HK-2 (cell line): ENCODE data around the gene MED26.
A peak's percentile ranks its signal among the peaks of the same experiment; 100 is the strongest.
"Not testable (repeated sequence)": the region's sequence is repeated elsewhere in the genome, so short reads cannot be mapped to it uniquely, and the experiment has no call there.

Source experiments
- DNase-seq: peaks from one replicate; pipeline ENCODE4 v3.0.0-alpha.2; 2018; ENCODE audit not compliant: unreplicated experiment

Gene MED26

GRCh38 chr19:16628183-16628983 is at the start of gene MED26:
Gene MED26 (minus strand): TSS chr19:16628204. CDS start chr19:16627943, 261 bp downstream.
- peak; percentile 96 for DNase-seq

GRCh38 chr19:16677055-16677454 is 49.1 kb upstream of the MED26 start:
- no peak for DNase-seq

DNA sequence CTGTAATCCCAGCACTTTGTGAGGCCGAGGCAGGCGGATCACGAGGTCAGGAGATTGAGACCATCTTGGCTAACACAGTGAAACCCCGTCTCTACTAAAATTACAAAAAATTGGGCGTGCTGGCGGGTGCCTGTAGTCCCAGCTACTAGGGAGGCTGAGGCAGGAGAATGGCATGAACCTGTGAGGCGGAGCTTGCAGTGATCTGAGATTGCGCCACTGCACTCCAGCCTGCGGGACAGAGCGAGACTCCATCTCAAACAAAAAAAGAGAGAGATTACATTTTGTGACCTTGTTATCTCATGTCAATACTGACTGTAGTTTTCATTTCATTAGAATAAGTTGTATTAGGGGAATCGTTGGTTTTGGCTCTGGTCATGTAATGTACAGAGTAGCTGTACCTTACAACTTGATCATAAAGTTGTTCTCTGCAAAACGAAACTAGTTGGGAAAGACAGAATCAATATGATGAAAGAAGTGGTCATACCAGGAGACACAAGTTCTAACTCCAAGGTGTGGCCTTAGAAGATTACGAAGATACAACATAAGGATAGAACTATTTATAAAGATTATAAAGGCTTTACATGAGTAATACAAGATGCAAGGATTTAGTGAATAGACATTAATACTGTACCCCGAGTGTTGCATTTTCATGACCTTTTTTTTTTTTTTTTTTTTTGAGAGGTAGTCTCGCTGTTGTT is 48.2 kb upstream of the MED26 start:
- DNase-seq = no peak

DNA sequence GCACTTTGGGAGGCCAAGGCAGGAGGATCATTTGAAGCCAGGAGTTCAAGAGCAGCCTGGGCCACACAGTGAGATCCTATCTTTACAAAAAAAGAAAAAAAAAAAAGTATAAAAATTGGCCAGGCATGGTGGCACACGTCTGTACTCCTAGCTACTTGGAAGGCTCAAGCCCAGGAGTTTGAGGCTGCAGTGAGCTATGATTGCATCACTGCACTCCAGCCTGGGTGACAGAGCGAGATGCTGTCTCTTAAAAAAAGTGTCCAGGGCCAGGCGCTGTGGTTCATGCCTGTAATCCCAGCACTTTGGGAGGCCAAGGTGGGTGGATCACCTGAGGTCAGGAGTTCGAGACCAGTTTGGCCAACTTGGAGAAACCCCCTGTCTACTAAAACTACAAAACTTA is 45.8 kb upstream of the MED26 start:
- not testable (repeated sequence) for DNase-seq

GRCh38 chr19:16673231-16673630 is 45.2 kb upstream of the MED26 start:
- DNase-seq = no peak

DNA sequence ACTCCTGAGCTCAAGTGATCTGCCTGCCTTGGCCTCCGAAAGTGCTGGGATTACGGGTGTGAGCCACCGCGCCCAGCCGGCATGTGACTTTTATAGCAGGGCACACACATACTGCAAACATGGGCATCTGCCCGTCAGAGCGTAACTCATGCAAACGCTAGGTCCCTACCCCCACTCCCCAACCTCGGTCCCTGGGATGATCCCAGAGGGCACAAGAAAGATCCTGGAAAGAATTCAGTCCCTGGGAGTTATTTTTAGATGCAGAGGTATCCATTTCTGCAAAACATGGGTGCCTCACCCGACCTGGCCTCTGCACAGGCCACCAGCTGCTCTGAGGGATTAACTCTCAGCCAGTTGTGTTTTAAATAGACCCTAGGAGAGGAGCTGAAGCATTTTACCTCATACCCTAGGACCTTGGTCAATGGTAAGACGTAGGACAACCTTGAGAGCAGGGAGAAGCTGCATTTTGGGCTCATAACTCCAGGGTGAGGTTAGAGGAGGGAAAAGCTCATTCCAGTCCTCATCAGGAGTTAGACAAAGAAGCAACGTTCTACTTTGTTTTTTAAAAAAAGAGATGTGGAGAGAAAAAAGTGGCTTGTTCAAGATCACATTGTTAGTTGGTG is 43.8 kb upstream of the MED26 start:
- DNase-seq = no peak

- DNase-seq = no peak
These were observed 42.3 kb upstream of the MED26 start for GRCh38 chr19:16670291-16670690.

GRCh38 chr19:16668702-16669101 is 40.7 kb upstream of the MED26 start:
- not testable (repeated sequence) for DNase-seq

GRCh38 chr19:16668176-16668575 is 40.2 kb upstream of the MED26 start:
- no peak for DNase-seq

DNA sequence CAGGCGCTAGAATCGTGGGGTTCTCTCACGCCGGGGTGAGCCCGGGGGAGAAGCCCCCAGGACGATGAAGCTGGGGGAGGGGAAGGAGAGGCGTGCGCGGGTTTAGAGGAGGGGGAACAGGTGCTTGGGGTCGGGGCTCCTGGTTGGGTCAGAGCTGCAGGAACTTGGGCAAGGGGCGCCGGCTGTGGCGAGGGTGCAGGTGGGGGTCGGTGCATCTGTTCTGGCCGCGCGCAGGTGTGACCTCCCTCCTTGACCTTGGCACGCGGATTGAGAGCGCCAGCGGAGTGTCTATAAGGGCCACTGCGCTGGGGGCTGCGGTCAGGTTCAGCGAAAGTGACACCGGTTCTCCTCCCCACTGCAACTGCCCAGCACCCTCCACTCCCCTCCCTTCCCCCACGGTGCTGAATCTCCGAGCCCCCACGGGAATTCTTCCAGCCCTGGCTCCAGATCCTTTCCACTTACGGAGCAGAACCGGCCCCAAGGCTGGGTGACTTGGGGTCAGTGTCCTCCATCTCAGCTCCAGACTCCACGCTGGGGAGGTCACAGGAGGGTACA is 33.6 kb upstream of the MED26 start:
- peak; percentile 7 for DNase-seq

GRCh38 chr19:16660763-16661479 is 32.9 kb upstream of the MED26 start, which contains the start of gene TMEM38A:
Gene TMEM38A (plus strand): TSS chr19:16661139. CDS start chr19:16661218, 79 bp downstream.
- DNase-seq = peak; percentile 55

DNA sequence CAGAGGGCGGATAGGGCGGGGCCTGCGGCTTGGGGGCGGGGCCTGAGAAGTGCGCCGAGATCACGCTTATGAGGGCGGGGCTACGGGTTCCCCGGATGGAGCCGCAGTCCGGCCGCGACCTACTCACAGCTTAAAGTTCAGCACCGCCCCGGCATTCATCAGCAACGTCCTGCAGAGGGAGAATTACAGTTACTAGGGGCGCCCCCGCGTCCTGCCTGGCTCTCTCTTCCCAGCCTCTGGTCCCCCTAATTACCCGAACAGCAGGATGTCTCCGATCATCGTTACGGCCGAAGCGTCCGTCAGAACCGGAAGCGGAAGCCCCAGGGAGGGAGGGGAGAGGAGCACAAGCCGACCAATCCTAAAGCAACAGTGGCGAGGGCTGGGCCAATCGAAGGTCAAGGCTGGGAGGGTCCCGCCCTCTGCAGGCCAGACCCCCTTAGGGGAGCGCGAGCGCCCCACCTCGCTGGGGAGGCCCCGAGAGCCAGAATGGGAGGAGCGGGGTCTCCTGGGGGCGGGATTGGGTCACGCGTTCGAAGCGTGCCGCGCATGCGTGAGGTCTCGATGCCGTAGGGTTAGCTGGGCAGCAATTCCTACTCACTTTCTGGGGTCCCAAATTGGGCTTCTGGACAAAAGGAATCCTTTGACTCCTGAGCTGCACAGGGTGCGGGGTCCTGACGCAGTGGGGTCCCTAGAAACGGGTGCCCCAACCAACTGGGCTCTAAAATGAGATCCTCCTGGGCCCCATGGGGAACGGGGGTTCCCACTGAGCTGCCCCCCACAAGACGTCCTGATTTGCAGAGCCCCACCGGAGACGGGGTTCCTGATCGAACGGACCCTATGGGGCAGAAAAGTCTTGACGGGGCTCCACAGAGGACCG is 32.1 kb upstream of the MED26 start, which contains the start of gene SMIM7:
TSS of gene SMIM7 (minus strand) at position 313 of the 877 bp plus-strand sequence. CDS start at position 279, 34 bp downstream.
- peak; percentile 98 for DNase-seq

DNA sequence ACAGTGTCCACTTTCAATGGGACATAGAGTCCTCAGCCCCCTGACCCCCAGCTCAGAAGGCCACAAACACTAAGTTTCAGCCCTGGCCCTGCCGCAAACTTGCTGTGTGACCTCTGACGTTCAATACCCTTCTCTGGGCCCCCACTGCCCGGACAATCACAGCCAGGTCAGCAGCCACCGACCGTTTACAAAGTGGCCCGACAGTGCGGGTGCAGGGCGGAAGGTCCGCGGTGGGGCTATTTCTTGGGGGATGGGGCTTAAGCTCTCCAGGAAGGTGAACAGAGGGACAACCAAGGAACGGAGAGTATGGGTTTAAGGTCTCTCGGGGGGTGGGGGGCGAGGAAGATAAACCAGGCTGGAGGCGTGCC is 31.4 kb upstream of the MED26 start:
- DNase-seq = no peak

DNA sequence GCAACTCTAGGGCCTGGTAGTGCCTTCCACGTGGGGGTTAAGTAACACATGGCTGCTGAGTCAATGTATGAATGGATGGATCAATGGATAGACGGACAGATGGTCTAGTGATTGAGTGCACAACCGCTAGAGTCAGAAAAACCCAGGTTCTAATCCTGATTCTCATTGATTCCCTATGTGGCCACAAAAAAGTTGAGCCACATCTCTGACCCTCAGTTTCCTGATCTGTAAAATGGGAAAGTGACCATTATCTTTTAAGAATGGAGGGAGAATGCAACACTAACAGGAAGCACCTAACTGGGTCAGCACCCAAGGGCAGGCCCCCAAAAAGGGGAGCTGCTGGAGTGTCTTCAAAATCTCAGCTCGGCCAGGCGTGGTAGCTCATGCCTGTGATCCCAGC is 29.4 kb upstream of the MED26 start:
- no peak for DNase-seq

DNA sequence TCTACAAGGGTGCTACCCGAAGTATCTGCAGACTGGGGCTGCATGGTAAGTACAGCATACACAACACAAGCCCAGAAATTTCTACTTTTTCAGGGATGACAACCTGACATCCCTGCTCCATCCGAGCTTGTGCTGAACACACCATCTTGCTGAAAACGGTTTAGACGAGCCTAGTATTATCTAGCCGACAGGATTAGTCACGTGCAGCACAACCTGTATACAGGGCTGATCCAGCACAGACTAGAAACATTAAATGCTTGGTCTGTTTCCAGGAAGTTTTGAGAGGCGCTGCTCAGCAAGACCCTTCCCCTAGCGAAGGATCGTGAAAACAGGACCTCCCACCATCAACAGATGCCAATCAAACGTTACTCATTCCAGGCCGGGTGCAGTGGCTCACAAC is 27.7 kb upstream of the MED26 start:
- no peak for DNase-seq

GRCh38 chr19:16654627-16655026 is 26.6 kb upstream of the MED26 start:
- DNase-seq = no peak

DNA sequence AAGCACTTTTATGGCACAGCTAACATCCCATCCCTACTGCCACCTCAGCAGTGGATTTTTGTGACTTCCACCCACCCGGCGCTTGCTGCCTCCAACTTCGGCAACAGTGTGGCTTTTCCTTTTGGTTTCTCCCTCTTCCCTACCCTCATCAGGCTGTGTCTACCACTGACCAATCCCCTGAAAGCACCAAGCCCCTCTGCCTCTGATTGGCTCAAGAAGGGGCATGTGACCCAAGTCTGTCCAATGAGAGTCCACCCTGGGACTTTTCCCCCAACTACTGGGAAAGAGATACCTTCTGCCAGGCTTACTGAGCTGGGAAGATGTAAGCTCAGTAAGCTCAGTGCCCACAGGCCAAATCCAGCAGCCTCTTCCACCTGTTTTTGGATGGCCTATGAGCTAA is 26.1 kb upstream of the MED26 start:
- DNase-seq = no peak

DNA sequence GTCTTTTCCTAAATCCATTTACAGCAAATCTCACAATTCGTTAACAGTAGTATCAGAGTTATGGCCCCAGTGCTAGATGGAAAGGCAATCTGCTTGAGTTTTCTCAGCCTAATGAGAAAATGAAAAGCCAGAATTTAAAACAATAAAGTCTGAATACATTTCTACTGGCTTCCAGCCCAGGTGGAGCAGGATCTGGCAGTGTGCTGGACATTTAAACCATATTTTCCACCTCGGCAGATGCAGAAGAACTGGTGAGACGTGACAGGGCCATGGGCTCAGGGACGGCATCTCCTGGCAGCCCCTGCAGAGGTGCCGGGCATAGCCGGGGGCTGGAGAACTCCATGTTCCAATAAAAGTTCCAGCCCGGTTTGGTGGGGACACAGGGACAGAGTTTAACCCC is 24.9 kb upstream of the MED26 start:
- no peak for DNase-seq

GRCh38 chr19:16651421-16652188 is 23.6 kb upstream of the MED26 start:
- DNase-seq = not testable (repeated sequence)

- no peak for DNase-seq
These were observed 22.8 kb upstream of the MED26 start for GRCh38 chr19:16650821-16651220.
